ENCODE measurements around the gene RNU6-9.

DNA sequence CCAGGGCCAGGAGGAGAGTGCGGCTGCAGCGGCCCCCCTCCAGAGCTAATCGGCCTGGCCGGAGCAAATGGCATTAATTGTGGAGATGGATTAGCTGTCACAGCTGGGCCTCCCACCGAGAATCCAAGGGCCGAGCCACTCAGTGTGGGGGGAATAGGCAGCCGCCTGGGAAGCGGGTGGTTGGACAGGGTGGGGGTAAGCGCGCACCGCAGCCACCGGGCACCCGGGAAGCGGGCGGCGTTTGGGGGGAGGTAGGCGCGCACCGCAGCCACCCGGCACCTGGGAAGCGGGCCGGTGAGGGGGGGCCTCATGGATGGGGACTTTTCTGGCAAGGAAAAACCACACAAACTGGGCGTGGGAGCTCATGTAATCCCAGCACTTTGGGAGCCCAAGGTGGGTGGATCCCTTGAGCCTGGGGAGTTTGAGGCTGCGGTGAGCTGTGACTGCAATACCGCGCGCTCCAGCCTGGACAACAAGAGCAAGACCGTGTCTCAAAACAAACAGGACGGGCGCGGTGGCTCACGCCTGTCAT lies 10.0 kb downstream of the RNU6-9 start:
- TF ChIP-seq, protein P1, sequence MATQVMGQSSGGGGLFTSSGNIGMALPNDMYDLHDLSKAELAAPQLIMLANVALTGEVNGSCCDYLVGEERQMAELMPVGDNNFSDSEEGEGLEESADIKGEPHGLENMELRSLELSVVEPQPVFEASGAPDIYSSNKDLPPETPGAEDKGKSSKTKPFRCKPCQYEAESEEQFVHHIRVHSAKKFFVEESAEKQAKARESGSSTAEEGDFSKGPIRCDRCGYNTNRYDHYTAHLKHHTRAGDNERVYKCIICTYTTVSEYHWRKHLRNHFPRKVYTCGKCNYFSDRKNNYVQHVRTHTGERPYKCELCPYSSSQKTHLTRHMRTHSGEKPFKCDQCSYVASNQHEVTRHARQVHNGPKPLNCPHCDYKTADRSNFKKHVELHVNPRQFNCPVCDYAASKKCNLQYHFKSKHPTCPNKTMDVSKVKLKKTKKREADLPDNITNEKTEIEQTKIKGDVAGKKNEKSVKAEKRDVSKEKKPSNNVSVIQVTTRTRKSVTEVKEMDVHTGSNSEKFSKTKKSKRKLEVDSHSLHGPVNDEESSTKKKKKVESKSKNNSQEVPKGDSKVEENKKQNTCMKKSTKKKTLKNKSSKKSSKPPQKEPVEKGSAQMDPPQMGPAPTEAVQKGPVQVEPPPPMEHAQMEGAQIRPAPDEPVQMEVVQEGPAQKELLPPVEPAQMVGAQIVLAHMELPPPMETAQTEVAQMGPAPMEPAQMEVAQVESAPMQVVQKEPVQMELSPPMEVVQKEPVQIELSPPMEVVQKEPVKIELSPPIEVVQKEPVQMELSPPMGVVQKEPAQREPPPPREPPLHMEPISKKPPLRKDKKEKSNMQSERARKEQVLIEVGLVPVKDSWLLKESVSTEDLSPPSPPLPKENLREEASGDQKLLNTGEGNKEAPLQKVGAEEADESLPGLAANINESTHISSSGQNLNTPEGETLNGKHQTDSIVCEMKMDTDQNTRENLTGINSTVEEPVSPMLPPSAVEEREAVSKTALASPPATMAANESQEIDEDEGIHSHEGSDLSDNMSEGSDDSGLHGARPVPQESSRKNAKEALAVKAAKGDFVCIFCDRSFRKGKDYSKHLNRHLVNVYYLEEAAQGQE (IDR thresholded peaks at IDR 0.05; ENCODE audit: insufficient read depth in 1 of 2, low read depth in 2 of 2, low read length in 2 of 2): no peak
- TF ChIP-seq TAF1 (IDR thresholded peaks at IDR 0.05; ENCODE audit: borderline replicate concordance, insufficient read depth, low read length): no peak
